Stimulated activated CD4-positive, alpha-beta T cell treated with anti-CD3 and anti-CD28 coated beads, Interleukin-2, amount 100 ng/mL, for 24 hours (primary cell): ENCODE data around the gene RPL10A.

Source experiments
- DNase-seq, 2 donors: peaks; one replicate each; pipeline ENCODE4 v3.0.0-alpha.2; 2020

Gene RPL10A

GRCh38 chr6:35476004-35476403 lies 7.8 kb downstream of the RPL10A start:
- DNase-seq: no peak

- DNase-seq: no peak
These were observed 8.8 kb downstream of the RPL10A start for GRCh38 chr6:35477028-35477427.

- DNase-seq: no peak
These were observed 9.5 kb downstream of the RPL10A start for GRCh38 chr6:35477551-35478179.

- DNase-seq: no peak
These were observed 10.1 kb downstream of the RPL10A start for GRCh38 chr6:35478259-35478658.

DNA sequence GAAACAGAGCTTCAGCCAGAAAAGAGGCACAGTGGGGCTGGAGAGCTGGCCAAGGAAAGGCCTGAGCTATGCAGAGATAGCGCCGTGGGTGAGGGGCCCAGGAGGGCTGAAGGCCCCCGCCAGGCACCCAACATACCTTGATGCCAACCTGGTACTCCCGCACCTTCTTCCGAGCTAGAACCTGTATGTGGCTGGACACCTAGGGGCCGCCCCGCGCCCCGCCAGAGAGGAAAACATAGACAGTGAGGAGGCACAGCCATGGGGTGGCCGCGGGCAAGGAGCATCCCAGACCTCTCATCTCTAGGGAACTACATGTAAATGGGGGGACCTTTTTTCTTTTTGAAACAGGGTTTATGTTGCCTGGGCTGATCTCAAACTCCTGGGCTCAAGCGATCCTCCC lies 12.0 kb downstream of the RPL10A start:
- no peak for DNase-seq

DNA sequence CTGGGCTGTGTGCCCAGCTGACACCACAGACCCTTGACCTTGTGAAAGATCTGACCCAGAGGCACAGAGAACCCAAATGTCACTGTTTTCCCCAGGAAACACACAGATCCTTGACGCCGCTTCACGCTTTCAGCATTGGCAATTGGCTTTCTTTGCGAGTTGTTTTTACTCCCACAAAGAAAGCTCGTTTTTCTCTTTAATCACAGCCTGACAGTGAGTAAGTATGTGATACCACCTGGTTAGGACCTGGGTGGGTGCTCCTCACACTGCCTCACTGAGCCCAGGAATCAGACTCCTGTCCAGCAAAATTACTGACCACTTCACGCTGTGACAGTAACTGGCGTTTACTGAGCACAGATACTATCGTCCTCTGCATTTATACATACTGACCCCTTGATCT lies 13.0 kb downstream of the RPL10A start:
- DNase-seq: no peak

DNA sequence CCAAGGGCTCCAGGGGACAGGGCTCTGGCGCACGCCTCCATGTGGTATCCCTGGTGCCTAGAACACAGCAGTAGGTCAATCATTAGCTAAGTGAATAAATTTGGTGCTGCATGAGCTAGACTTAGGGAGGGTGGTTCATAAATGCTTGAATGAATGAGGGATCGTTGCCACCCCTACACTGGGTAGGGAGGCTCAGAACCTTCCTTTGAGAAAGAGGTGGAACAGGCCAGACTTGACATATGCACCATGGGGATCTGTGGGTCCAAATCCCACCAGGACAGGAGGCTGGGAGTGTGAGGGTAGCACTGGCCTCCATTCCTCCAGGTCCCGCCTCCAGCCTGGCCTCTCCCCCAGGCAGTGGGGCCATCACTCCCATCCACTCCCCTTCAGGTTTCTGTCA lies 14.9 kb downstream of the RPL10A start:
- no peak for DNase-seq

DNA sequence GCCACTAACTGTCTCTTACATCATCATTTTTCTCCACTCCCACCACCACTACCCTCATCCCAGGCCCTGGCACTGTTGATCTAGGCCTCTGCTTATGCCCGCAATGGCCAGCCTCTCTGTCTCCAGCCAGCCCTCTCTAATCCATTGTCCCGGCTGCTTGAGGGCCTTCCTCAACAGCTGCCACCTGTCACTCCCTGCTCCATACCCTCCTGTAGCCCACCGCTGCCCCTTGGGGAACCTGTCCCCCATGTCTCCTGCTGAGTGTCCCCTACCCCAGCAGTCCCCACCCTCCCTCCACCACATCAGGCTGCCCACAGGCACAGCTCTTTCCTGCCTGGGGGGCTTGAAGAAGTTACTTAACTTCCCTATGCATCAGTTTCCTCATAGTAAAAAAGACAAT lies 15.3 kb downstream of the RPL10A start:
- DNase-seq: no peak

DNA sequence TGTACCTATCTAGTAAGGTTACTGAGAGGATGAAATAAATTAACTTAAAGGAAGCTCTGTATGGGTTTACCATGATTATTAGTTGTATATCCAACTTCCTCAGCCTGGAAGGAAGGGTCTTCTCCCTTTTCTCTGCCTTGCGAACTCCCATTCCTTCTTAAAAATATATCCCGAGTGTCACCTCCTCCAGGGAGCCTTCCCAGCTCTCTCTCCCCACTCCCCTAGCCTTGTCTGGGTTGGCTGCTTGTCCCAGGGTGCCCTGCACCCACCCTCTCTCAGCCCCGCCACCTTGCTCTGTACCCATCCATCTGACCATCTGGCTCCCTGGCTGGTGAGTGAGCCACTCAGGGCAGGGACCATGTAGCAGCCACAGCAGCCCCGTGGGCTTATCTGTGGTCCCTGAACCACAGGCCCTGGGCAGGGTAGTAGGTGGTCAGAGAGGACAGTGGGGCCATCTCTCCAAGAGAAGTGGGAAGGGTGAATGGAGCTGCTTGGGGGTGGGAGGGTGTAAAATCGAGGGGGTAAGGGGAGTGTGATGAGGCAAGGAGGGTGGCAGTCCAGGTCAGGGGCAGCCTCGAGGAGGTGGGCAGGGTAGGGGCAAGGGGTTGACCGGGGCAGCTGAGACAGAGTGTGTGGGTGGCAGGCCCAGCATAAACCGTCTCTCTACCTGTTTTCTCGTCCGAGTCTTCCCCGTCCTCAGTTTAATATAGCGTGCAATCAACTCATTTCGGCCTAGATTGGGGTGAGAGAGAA lies 15.9 kb downstream of the RPL10A start:
- DNase-seq: no peak

DNA sequence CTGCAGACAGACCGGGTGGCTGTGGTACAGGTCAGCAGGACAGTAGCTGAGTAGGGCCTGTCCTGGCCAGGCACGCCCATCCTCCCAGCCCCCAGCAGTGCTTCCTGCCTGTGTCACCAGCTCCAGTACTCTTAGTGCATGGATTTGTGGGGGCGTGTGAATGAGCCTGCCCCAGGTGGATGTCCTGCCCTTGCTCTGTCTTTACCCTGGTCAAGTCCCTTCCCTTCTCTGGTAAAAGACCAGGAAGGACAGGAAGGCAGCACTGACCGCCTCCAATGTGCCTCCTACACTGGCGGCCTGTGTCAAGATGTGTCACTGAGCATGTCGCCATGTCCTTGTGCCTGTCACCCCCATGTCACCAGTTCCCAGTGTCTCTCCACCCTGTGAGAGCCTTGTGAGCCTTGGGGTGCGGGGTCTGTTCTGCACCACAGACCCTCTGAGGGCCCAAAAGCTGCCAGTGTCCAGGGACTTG lies 16.8 kb downstream of the RPL10A start:
- no peak for DNase-seq

GRCh38 chr6:35485402-35485877 lies 17.2 kb downstream of the RPL10A start:
- DNase-seq: no peak

- no peak for DNase-seq
These were observed 18.1 kb downstream of the RPL10A start for GRCh38 chr6:35486005-35486925.

DNA sequence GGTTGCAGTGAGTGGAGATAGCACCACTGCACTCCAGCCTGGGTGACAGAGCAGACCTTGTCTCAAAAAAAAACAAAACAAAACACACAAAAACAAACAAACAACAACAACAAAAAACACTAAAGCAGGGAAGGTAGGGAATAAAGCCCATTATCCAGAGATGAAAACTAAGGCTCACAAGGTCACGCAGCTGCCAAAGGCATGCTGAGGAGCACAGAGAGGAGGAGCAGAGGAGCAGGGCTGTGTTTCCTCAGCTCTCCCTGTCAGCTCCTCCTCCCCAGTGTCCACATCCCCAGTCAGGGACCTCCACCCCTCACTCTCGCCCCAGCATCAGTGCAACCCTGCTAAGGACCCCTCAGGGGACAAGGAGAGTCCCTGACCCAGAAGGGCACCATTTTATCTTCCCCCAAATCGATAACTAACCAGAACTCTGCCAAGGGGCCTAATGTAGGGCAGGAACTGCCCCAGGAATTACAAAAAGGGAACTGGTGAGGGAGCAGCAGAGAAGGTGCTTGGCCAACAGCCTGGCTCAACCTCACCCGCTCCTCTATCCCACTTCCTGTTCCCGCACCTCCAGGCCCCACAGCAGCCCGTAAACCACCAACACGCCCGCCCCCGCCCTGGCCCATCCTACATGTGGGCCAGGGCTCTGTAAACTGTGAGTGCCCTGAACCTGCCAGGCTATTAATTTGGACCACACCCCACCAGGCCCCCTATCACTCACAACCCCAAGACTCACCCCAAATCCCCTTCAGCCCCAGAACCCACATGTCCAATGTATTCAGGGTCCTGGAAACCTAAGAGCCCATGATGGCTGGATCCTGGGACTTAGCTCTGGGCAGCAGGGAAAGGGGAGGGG lies 19.7 kb downstream of the RPL10A start:
- no peak for DNase-seq

GRCh38 chr6:35488517-35488862 lies 20.3 kb downstream of the RPL10A start:
- DNase-seq: no peak

- DNase-seq: no peak
These were observed 20.9 kb downstream of the RPL10A start for GRCh38 chr6:35489066-35489465.

DNA sequence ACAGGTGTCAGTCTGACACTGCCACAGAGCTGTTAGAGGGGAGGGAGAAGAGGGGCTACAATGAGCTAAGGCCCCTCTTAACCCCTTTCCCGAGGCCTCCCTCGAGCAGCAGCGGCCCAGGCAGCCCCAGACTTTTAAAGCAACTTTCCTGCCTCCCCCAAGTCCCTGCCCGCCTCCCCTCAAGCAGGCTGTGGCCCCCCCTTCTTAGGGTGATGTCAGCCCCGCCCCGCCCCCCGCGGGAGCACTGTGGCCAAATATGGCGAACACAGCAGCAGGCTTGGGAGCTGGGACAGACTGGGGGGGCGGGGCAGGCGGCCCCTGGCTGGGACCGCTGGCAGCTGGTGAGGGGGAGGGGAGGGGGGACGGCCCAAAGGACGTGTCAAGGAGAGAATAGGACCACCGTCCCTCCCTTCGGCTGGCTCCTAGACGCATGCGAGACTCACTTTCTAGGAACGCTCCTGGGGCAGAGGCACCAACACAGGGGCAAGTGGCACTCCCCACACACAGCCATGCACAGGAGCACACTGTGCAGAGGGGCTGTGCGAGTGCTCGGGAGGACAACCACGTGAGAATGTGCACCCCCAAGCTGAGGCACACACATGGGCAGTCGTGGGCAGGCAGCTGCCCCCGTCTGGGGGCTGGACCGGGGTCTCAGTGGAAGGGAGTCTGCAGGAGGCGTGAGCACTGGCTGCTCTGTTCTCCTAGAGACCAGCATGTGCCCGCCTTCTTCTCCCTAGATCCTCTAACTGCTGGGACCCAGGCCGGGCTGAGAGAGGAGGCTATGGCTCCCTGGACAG lies 22.0 kb downstream of the RPL10A start:
- DNase-seq: no peak

- no peak for DNase-seq
These were observed 22.8 kb downstream of the RPL10A start for GRCh38 chr6:35490821-35491557.

GRCh38 chr6:35491558-35492257 lies 23.5 kb downstream of the RPL10A start:
- DNase-seq: no peak

DNA sequence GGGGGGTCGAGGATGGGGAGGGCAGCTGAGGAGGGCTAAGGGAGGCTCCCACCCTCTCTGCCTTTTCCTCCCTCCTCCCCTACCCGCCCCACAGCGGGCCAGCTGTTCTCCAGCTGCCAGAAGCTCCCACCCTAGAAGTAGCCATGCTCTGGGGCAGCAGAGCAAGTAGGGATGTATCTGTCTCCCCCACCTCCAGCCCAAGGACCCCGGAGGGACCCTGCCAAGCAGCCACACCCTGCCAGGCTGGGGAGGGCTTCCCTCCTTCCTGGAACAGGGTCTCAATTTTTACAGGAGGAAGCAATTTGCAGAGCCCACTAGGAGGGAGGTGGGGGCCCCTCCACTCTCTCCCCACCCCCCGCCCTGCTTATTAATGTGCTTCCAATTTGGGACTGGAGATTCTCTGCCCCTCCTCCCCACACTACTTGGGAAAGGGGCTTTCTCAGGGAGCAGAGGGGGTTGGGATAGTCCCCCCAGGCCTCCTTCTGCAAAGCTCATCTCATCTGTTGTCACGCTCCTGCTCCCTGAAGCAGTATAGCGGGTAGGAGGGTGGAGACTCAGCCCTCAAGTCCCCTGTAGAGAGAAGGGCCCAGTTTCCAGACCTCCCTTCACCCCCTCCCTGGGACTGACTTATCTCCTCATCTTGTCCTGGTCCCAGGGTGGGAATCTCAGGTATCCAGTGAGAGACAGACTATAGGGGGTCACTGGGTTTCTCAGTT lies 24.2 kb downstream of the RPL10A start:
- no peak for DNase-seq

DNA sequence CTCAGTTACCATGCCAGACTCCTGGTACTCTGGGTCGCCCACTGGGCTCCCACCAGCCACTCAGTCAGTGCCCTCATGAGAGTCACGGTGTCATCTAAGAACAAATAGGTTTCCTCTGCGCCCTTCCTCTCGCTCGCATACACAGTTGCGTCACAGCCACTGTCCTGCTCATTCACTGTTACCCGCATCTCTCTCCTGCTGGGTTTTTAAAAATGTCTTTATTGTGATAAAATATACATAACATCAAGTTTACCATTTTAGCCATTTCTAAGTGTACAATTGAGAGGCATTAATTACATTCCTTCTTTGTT lies 24.7 kb downstream of the RPL10A start:
- no peak for DNase-seq
